Osteoblast (primary cell): ENCODE measurements around the gene TMEM92. TPM values are rescaled to one million over a fixed set of nuclear protein-coding genes. Genes with fewer than 3 reads are reported as not detected.

Experiments used
- DNase-seq: peaks from one replicate; pipeline ENCODE4 v3.0.0; 2011; ENCODE audit warnings: low spot score, mixed read lengths; ENCODE audit not compliant: insufficient read length; ENCODE audit errors: missing footprints
- H2AFZ ChIP-seq: 2 replicates; pipeline ENCODE4 v1.6.0; 2011; ENCODE audit warnings: mild to moderate bottlenecking, low read length
- H3K27ac ChIP-seq: 2 replicates; pipeline ENCODE4 v1.5.1; 2011; ENCODE audit warnings: mild to moderate bottlenecking, low read depth, low read length, moderate library complexity
- H3K27me3 ChIP-seq: 2 replicates; pipeline ENCODE4 v1.6.0; 2012; ENCODE audit warnings: mild to moderate bottlenecking, control low read depth, inconsistent platforms, low read length, moderate library complexity; ENCODE audit not compliant: insufficient read depth
- H3K36me3 ChIP-seq: 2 replicates; pipeline ENCODE4 v1.5.1; 2011; ENCODE audit warnings: mild to moderate bottlenecking, low read length, control low read depth, moderate library complexity; ENCODE audit not compliant: insufficient read depth
- H3K4me1 ChIP-seq: 2 replicates; pipeline ENCODE4 v1.5.1; 2011; ENCODE audit warnings: mild to moderate bottlenecking, low read length, control low read depth, moderate library complexity; ENCODE audit not compliant: insufficient read depth
- H3K4me2 ChIP-seq: 2 replicates; pipeline ENCODE4 v1.6.0; 2011; ENCODE audit warnings: mild to moderate bottlenecking, low read length; ENCODE audit not compliant: insufficient read depth
- H3K4me3 ChIP-seq: fragments of 200-600 bp; sonication (generic); 3 replicates; pipeline ENCODE4 v1.5.1; 2012; ENCODE audit warnings: mild to moderate bottlenecking, low read length, inconsistent platforms; ENCODE audit not compliant: insufficient read depth
- H3K79me2 ChIP-seq: 2 replicates; pipeline ENCODE4 v1.6.0; 2012; ENCODE audit warnings: mild to moderate bottlenecking, low read length, control low read depth, inconsistent platforms; ENCODE audit not compliant: insufficient read depth
- H3K9me3 ChIP-seq: 2 replicates; pipeline ENCODE4 v1.5.1; 2011; ENCODE audit warnings: low read depth, low read length, control low read depth
- H4K20me1 ChIP-seq: 2 replicates; pipeline ENCODE4 v1.6.0; 2012; ENCODE audit warnings: mild to moderate bottlenecking, low read length, control low read depth; ENCODE audit not compliant: insufficient read depth
- small RNA-seq: library from RNA; depleted of rRNA; stranded (forward); fragments of <200 nt; gene quantifications from one replicate; pipeline ENCODE3, GENCODE V24; 2012
- total RNA-seq: library from RNA; depleted of rRNA; stranded (reverse); fragments of >200 nt; gene quantifications from 2 replicates; pipeline ENCODE4 v1.2.3, GENCODE V29; 2012
- TF ChIP-seq, protein P1 (sequence below): IDR thresholded peaks from 2 replicates; pipeline ENCODE4 v1.5.1; 2011; ENCODE audit warnings: mild to moderate bottlenecking, low read depth, low read length, moderate library complexity; ENCODE audit errors: extremely low read depth

The TMEM92 gene
- total RNA-seq, 1 donor = 0.36 TPM

DNA sequence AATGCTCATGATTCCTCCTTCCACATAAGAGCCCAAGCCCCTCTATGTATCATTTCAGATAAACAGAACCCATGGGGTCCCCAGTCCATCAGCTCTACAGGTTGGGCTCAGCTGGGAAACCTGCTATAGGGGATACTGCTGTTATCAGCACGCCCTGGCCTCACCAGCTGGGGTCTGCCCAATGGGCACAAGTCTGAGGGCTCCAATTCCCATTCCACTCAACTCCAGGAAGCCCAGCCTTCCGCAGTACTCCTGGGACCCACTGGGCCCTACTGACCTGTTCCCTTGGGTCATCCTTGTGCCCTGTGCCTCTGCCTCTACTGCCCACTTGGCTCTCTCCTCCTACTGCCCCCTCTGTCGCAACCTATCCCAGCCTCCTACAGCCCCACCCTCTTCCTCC lies 55.5 kb downstream of the TMEM92 start:
- DNase-seq = no peak
- peaks cover 21% of the 10 kb centered on the region for H3K4me1 ChIP-seq
- TF ChIP-seq, protein P1, sequence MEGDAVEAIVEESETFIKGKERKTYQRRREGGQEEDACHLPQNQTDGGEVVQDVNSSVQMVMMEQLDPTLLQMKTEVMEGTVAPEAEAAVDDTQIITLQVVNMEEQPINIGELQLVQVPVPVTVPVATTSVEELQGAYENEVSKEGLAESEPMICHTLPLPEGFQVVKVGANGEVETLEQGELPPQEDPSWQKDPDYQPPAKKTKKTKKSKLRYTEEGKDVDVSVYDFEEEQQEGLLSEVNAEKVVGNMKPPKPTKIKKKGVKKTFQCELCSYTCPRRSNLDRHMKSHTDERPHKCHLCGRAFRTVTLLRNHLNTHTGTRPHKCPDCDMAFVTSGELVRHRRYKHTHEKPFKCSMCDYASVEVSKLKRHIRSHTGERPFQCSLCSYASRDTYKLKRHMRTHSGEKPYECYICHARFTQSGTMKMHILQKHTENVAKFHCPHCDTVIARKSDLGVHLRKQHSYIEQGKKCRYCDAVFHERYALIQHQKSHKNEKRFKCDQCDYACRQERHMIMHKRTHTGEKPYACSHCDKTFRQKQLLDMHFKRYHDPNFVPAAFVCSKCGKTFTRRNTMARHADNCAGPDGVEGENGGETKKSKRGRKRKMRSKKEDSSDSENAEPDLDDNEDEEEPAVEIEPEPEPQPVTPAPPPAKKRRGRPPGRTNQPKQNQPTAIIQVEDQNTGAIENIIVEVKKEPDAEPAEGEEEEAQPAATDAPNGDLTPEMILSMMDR = no peak
- no peak overlapping the region for H2AFZ ChIP-seq
- no peak overlapping the region for H3K4me3 ChIP-seq
- no peak overlapping the region for H3K4me2 ChIP-seq
- H4K20me1 ChIP-seq = no peaks in the 10 kb centered on the region
- no peaks in the 10 kb centered on the region for H3K27me3 ChIP-seq
- no peak overlapping the region for H3K27ac ChIP-seq
- no peaks in the 10 kb centered on the region for H3K9me3 ChIP-seq
- H3K36me3 ChIP-seq = no peaks in the 10 kb centered on the region
- no peaks in the 10 kb centered on the region for H3K79me2 ChIP-seq

DNA sequence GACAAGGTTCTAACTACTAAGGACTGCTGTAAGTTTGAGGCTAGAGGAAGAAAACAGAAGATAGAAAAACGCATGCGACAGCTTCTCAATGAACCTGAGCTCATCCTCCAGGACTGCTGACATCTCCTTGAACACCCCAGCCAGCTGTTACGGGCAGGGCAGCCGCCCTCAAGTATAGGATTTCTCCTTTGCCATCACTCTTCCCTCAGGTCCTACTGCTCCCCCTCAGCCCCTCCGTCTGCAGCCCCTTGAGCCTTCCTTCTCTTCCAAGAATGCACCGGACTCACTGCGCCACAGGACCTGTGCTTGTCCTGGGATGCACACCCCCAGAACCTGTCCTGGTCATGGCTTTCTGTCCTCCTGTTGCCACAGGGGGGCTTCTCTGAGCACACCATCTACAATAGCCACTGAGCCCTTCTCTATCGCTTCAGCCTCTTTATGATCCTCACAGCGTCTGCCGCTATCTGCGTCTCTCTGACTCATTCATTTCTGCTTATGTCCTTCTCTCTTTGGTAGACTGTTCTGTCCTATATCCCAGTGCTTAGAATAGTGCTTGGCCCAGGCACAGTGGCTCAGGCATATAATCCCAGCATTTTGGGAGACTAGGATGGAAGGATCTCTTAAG lies 56.0 kb downstream of the TMEM92 start:
- Histone ChIP-seq H2AFZ (no peak overlapping the region), H3K4me3 (no peak overlapping the region), H3K27me3 (no peaks in the 10 kb centered on the region), H3K4me1 (peaks cover 21% of the 10 kb centered on the region), H3K79me2 (no peaks in the 10 kb centered on the region), H3K36me3 (no peaks in the 10 kb centered on the region), H3K4me2 (no peak overlapping the region), H3K9me3 (no peaks in the 10 kb centered on the region), H4K20me1 (no peaks in the 10 kb centered on the region), H3K27ac (no peak overlapping the region)
- TF ChIP-seq, protein P1 = no peak
- DNase-seq = no peak

Small RNA genes lying within 50 kb of the gene (small RNA-seq; reads per million reads assigned to genes)
- gene SUMO2P7 = not detected

Other genes starting within 250 kb of the TMEM92 start
- gene ITGA3, start 218.4 kb upstream of the TMEM92 start, total RNA-seq = 73.4 and 81.4 TPM in 2 replicates
- 43.4 and 54.8 TPM in 2 replicates for gene PDK2, start 179.1 kb upstream of the TMEM92 start, total RNA-seq
- 2.5 and 2.7 TPM in 2 replicates for gene SAMD14, start 144.3 kb upstream of the TMEM92 start, total RNA-seq
- 44.2 and 48.9 TPM in 2 replicates for gene PPP1R9B, start 123.8 kb upstream of the TMEM92 start, total RNA-seq
- 0.29 TPM in 1 of 2 replicates, not detected in the other for gene SGCA, start 108.5 kb upstream of the TMEM92 start, total RNA-seq
- 6,718 and 8,987 TPM in 2 replicates for gene COL1A1, start 72.8 kb upstream of the TMEM92 start, total RNA-seq
- gene XYLT2, start 71.7 kb downstream of the TMEM92 start, total RNA-seq = 40.5 and 46.6 TPM in 2 replicates
- 54.2 and 55.7 TPM in 2 replicates for gene MRPL27, start 98.7 kb downstream of the TMEM92 start, total RNA-seq
- 0.59 and 0.72 TPM in 2 replicates for gene EME1, start 98.8 kb downstream of the TMEM92 start, total RNA-seq
- 121 and 125 TPM in 2 replicates for gene LRRC59, start 123.1 kb downstream of the TMEM92 start, total RNA-seq
- 60.1 and 63.0 TPM in 2 replicates for gene ACSF2, start 151.8 kb downstream of the TMEM92 start, total RNA-seq
- gene CHAD, start 194.4 kb downstream of the TMEM92 start, total RNA-seq = not detected in 2 replicates
- gene RSAD1, start 204.4 kb downstream of the TMEM92 start, total RNA-seq = 23.9 and 26.5 TPM in 2 replicates
- gene MYCBPAP, start 234.0 kb downstream of the TMEM92 start, total RNA-seq = 0.36 and 0.88 TPM in 2 replicates